OCI-LY7 (cell line): ENCODE results near the gene DDX51. TPM values are rescaled to one million over a fixed set of nuclear protein-coding genes. Genes with fewer than 3 reads are reported as not detected.
A peak's percentile ranks its signal among the peaks of the same experiment; 100 is the strongest.

Experiments
- BruUV-seq: library from RNA; stranded (reverse); fragments of 400-500 nt; replicated peaks from 2 replicates; lab custom pipeline; 2021; lab: Mats Ljungman, UMichigan
- CTCF ChIA-PET: fragments of 300-600 bp; sonication (Branson Sonifier 250); formaldehyde crosslinking; loops from one replicate; lab custom pipeline; 2022; ENCODE audit warnings: antibody characterized with exemption; ENCODE audit not compliant: unreplicated experiment; lab: Charles Lee
- POLR2A ChIA-PET: fragments of 300-600 bp; sonication (Branson Sonifier 250); formaldehyde crosslinking; loops from one replicate; lab custom pipeline; 2022; ENCODE audit warnings: antibody characterized with exemption; lab: Charles Lee
- DNase-seq: peaks from one replicate; pipeline ENCODE4 v3.0.0-alpha.2; 2015; ENCODE audit warnings: low spot score
- H2AFZ ChIP-seq: fragments of 200-600 bp; sonication (generic), shearing (Covaris generic); 2 replicates; pipeline ENCODE4 v1.6.1; 2014; ENCODE audit warnings: mild to moderate bottlenecking, antibody characterized with exemption, low read length, moderate library complexity
- H3K27ac ChIP-seq: fragments of 200-600 bp; sonication (generic); 2 replicates; pipeline ENCODE4 v1.5.1; 2014; ENCODE audit warnings: mixed run types, low read depth, mild to moderate bottlenecking, moderate library complexity, low read length, inconsistent platforms; ENCODE audit not compliant: poor library complexity, severe bottlenecking
- H3K36me3 ChIP-seq: fragments of 200-600 bp; sonication (generic); 2 replicates; pipeline ENCODE4 v1.6.1; 2014; ENCODE audit warnings: mild to moderate bottlenecking, antibody characterized with exemption, low read length, moderate library complexity, mixed read lengths; ENCODE audit not compliant: insufficient read depth
- H3K4me1 ChIP-seq: fragments of 200-600 bp; sonication (generic); 2 replicates; pipeline ENCODE4 v1.5.1; 2014; ENCODE audit warnings: mild to moderate bottlenecking, low read length; ENCODE audit not compliant: insufficient read depth, poor library complexity, severe bottlenecking
- H3K4me2 ChIP-seq: fragments of 200-600 bp; sonication (generic); 2 replicates; pipeline ENCODE4 v1.6.1; 2014; ENCODE audit warnings: mild to moderate bottlenecking, low read length
- H3K4me3 ChIP-seq: fragments of 200-600 bp; sonication (generic); 2 replicates; pipeline ENCODE4 v1.5.1; 2014; ENCODE audit warnings: mild to moderate bottlenecking, low read depth, low read length; ENCODE audit not compliant: poor library complexity, severe bottlenecking
- H3K79me2 ChIP-seq: fragments of 200-600 bp; sonication (generic); 2 replicates; pipeline ENCODE4 v1.6.1; 2016; ENCODE audit warnings: low read depth, mild to moderate bottlenecking, low read length, moderate library complexity, mixed read lengths; ENCODE audit not compliant: insufficient read depth
- H3K9me2 ChIP-seq: fragments of 200-600 bp; sonication (generic); 2 replicates; pipeline ENCODE4 v1.6.1; 2016; ENCODE audit warnings: mild to moderate bottlenecking, low read length, mixed read lengths; ENCODE audit not compliant: insufficient read depth
- H3K9me3 ChIP-seq: fragments of 200-600 bp; sonication (generic); 2 replicates; pipeline ENCODE4 v1.6.1; 2014; ENCODE audit warnings: mild to moderate bottlenecking, mixed run types, low read length, mixed read lengths
- H4K20me1 ChIP-seq: fragments of 200-600 bp; sonication (generic); 2 replicates; pipeline ENCODE4 v1.6.1; 2014; ENCODE audit warnings: mild to moderate bottlenecking, antibody characterized with exemption, low read length, moderate library complexity, mixed read lengths; ENCODE audit not compliant: insufficient read depth
- CTCF ChIP-seq: fragments of 200-600 bp; sonication (generic); conservative IDR thresholded peaks from 2 replicates; pipeline ENCODE4 v1.5.1; 2014; ENCODE audit warnings: mild to moderate bottlenecking, antibody characterized with exemption, low read length, moderate library complexity, mixed read lengths
- EZH2phosphoT487 ChIP-seq: fragments of 200-600 bp; sonication (generic); IDR thresholded peaks from 2 replicates; pipeline ENCODE4 v1.6.1; 2018; ENCODE audit warnings: low read depth, borderline replicate concordance, mild to moderate bottlenecking, mixed run types, antibody characterized with exemption, low read length, moderate library complexity, mixed read lengths
- intact Hi-C: fragments of 100-400 bp; cut with micrococcal nuclease; formaldehyde crosslinking; loops from one replicate; pipeline ENCODE4 v1.10.0; 2022; ENCODE audit not compliant: unreplicated experiment
- total RNA-seq, 2 experiments: library from RNA; depleted of rRNA in 1 of 2; stranded (reverse); fragments of >200 nt in 1 of 2; shearing (Covaris generic) in 1 of 2; gene quantifications; 2 replicates each; pipeline ENCODE4 v1.2.3, GENCODE V29; 2014 to 2022

DDX51 gene
- total RNA-seq, 2 experiments from 2014 or later: 47.1 to 63.1 TPM

- H3K9me3 ChIP-seq: no peaks in the 10 kb centered on the region
- H3K27ac ChIP-seq: no peak overlapping the region
- POLR2A ChIA-PET: no interaction called here
These were observed 42.2 kb upstream of the DDX51 start for GRCh38 chr12:132186208-132186856.

GRCh38 chr12:132185705-132186104 lies 41.6 kb upstream of the DDX51 start:
- CTCF ChIA-PET: no interaction called here
- H4K20me1 ChIP-seq: no peaks in the 10 kb centered on the region

More at GRCh38 chr12:132186208-132186856, 42.2 kb upstream of the DDX51 start:
- intact Hi-C loops: no loop called here
- Histone ChIP-seq H4K20me1 (no peaks in the 10 kb centered on the region), H3K36me3 (no peaks in the 10 kb centered on the region), H3K79me2 (no peaks in the 10 kb centered on the region), H2AFZ (peak overlapping the region; percentile 1; the same call in 1 of the 2 replicates), H3K9me2 (no peaks in the 10 kb centered on the region), H3K4me2 (peak overlapping the region; percentile 46; the same call in 1 of the 2 replicates), H3K4me3 (no peak overlapping the region), H3K4me1 (no peaks in the 10 kb centered on the region)
- no peak for DNase-seq
- CTCF ChIA-PET: no interaction called here
- BruUV-seq: no TSS peak
- no peak for TF ChIP-seq CTCF
- TF ChIP-seq EZH2phosphoT487: no peak

More at GRCh38 chr12:132185705-132186104, 41.6 kb upstream of the DDX51 start:
- H3K36me3 ChIP-seq: no peaks in the 10 kb centered on the region
- H3K27ac ChIP-seq: no peak overlapping the region
- POLR2A ChIA-PET: no interaction called here
- no peak for DNase-seq
- H3K9me3 ChIP-seq: no peaks in the 10 kb centered on the region
- peak overlapping the region; percentile 46; the same call in 1 of the 2 replicates for H3K4me2 ChIP-seq
- BruUV-seq: no TSS peak
- no peaks in the 10 kb centered on the region for H3K79me2 ChIP-seq
- H3K4me3 ChIP-seq: no peak overlapping the region
- H3K9me2 ChIP-seq: no peaks in the 10 kb centered on the region
- intact Hi-C loops: no loop called here
- no peaks in the 10 kb centered on the region for H3K4me1 ChIP-seq
- TF ChIP-seq CTCF (no peak), EZH2phosphoT487 (no peak)
- peak overlapping the region; percentile 1; the same call in 1 of the 2 replicates for H2AFZ ChIP-seq
